GM12878 (cell line): ENCODE measurements around the gene SEC14L1. TPM values are rescaled to one million over a fixed set of nuclear protein-coding genes. Genes with fewer than 3 reads are reported as not detected.

Source experiments
- ATF7 ChIP-seq: fragments of 450-650 bp; IDR thresholded peaks from 2 replicates; pipeline ENCODE4 v1.6.1; 2016; ENCODE audit warnings: low read depth, mild to moderate bottlenecking
- CHD1 ChIP-seq: IDR thresholded peaks from 2 replicates; pipeline ENCODE4 v1.6.1; 2012; ENCODE audit warnings: low read depth, low read length, improper control_type of control experiment
- CREB1 ChIP-seq: IDR thresholded peaks from 2 replicates; pipeline ENCODE4 v1.6.1; 2012; ENCODE audit warnings: low read depth, mild to moderate bottlenecking, inconsistent platforms
- CUX1 ChIP-seq: IDR thresholded peaks from 2 replicates; pipeline ENCODE4 v1.6.1; 2012; ENCODE audit warnings: improper control_type of control experiment, low read depth, low read length; ENCODE audit not compliant: insufficient replicate concordance
- GATAD2B ChIP-seq: fragments of 450-650 bp; conservative IDR thresholded peaks from 2 replicates; pipeline ENCODE4 v1.6.1; 2017; ENCODE audit warnings: low read depth, mild to moderate bottlenecking, moderate library complexity
- HDGF ChIP-seq: fragments of 450-650 bp; IDR thresholded peaks from 2 replicates; pipeline ENCODE4 v1.6.1; 2016; ENCODE audit warnings: antibody characterized with exemption
- IRF5 ChIP-seq: fragments of 450-650 bp; IDR thresholded peaks from 2 replicates; pipeline ENCODE4 v1.6.1; 2017; ENCODE audit warnings: borderline replicate concordance
- NR2C2 ChIP-seq: IDR thresholded peaks from 2 replicates; pipeline ENCODE4 v1.6.1; 2011; ENCODE audit warnings: borderline replicate concordance, low read depth; ENCODE audit not compliant: control insufficient read depth, insufficient read length
- POLR2AphosphoS2 ChIP-seq: IDR thresholded peaks from 2 replicates; pipeline ENCODE4 v1.6.1; 2011; ENCODE audit warnings: low read depth, mild to moderate bottlenecking, low read length, improper control_type of control experiment, moderate library complexity
- POLR2AphosphoS5 ChIP-seq: IDR thresholded peaks from 2 replicates; pipeline ENCODE4 v1.6.1; 2011; ENCODE audit warnings: mild to moderate bottlenecking, low read length, inconsistent platforms
- SIN3A ChIP-seq: IDR thresholded peaks from 2 replicates; pipeline ENCODE4 v1.6.1; 2012; ENCODE audit warnings: low read depth, low read length, improper control_type of control experiment
- SUPT20H ChIP-seq: IDR thresholded peaks from 2 replicates; pipeline ENCODE4 v1.6.1; 2011; ENCODE audit warnings: low read depth, mild to moderate bottlenecking, low read length, moderate library complexity, borderline replicate concordance; ENCODE audit not compliant: control insufficient read depth
- USF2 ChIP-seq: IDR thresholded peaks from 2 replicates; pipeline ENCODE4 v1.6.1; 2011; ENCODE audit warnings: low read depth, low read length, improper control_type of control experiment, borderline replicate concordance
- ZBTB40 ChIP-seq: fragments of 450-650 bp; IDR thresholded peaks from 2 replicates; pipeline ENCODE4 v1.6.1; 2016; ENCODE audit warnings: mild to moderate bottlenecking, moderate library complexity, borderline replicate concordance
- ZNF274 ChIP-seq: IDR thresholded peaks from one replicate; pipeline ENCODE4 v1.8.0; 2011; ENCODE audit not compliant: insufficient read length, insufficient read depth
- ZNF384 ChIP-seq: IDR thresholded peaks from 2 replicates; pipeline ENCODE4 v1.6.1; 2012; ENCODE audit warnings: low read depth, mild to moderate bottlenecking, low read length, improper control_type of control experiment, borderline replicate concordance
- ZSCAN29 ChIP-seq: fragments of 450-650 bp; IDR thresholded peaks from 2 replicates; pipeline ENCODE4 v1.6.1; 2017; ENCODE audit warnings: mild to moderate bottlenecking, moderate library complexity
- polyA plus RNA-seq, 11 experiments: library from polyadenylated mRNA; depleted of rRNA in 4 of 11; unstranded in 6 of 11; stranded (reverse) in 5 of 11; fragments of >200 nt; fragmentation: Nextera tagmentation in 4 of 11; fragmentation: Illumina TruSeq in 1 of 11; extraction: Ambion mirVana in 4 of 11; extraction: Trizol in 1 of 11; gene quantifications; 1 replicate in 1 of 11; 2 replicates in 10 of 11; pipeline versions ENCODE4 v1.2.1 to v1.2.3, GENCODE V29; 2011 to 2016; ENCODE audit warnings: inconsistent platforms in 2 of 11, missing spikeins in 2 of 11, low read depth in 1 of 11
- total RNA-seq, 4 experiments: library from RNA; depleted of rRNA in 3 of 4; stranded (reverse); fragments of >200 nt in 3 of 4; fragmentation: Illumina TruSeq in 1 of 4; extraction: Trizol in 1 of 4; gene quantifications; 2 replicates each; pipeline versions ENCODE4 v1.2.1 to v1.2.3, GENCODE V29; 2013 to 2021

Gene SEC14L1
- total and polyA plus RNA-seq, 10 of the 15 experiments (the other 5 are each of a cell fraction or from before 2014, with no cell fraction given): 6.3 to 66.1 (median 33.5) TPM

- TF ChIP-seq ZBTB40 (no peak), ZSCAN29 (no peak), ATF7 (0 out of 2 replicates have a peak, but pooled peaks have one; percentile 10), POLR2AphosphoS2 (no peak), CHD1 (no peak), CREB1 (no peak), NR2C2 (no peak), HDGF (no peak), IRF5 (no peak), ZNF274 (no peak), ZNF384 (peak; percentile 69; the same call in 1 of the 2 replicates), SUPT20H (no peak), GATAD2B (no peak), SIN3A (no peak), POLR2AphosphoS5 (peak; percentile 41; the same call in 1 of the 2 replicates), USF2 (no peak), CUX1 (peak; percentile 60)
These were observed 47.6 kb downstream of the SEC14L1 start (continued) for GRCh38 chr17:77188084-77189066.
